GM12878 (cell line): ENCODE results near the gene MYPN. TPM values are rescaled to one million over a fixed set of nuclear protein-coding genes. Genes with fewer than 3 reads are reported as not detected.

ENCODE experiments used
- ATAC-seq: fragments of 200-7000 bp; cut with Tn5 transposase; 3 replicates; pipeline ENCODE4 v1.9.1; 2020; ENCODE audit warnings: mild to moderate bottlenecking, moderate library complexity
- BruUV-seq: library from RNA; stranded (reverse); fragments of 400-500 nt; replicated peaks from 2 replicates; lab custom pipeline; 2021; lab: Mats Ljungman, UMichigan
- CTCF ChIA-PET: fragments of 300-600 bp; sonication (Branson Sonifier 250); formaldehyde crosslinking; extraction: SDS; loops from one replicate; lab custom pipeline; 2021; ENCODE audit warnings: inconsistent platforms; lab: Yijun Ruan, JAX
- POLR2A ChIA-PET: fragments of 350-600 bp; formaldehyde crosslinking; extraction: SDS; loops from one replicate; lab custom pipeline; 2021; ENCODE audit warnings: inconsistent platforms; lab: Charles Lee
- RAD21 ChIA-PET: fragments of 300-600 bp; sonication (Branson Sonifier 250); formaldehyde crosslinking; loops from one replicate; lab custom pipeline; 2023; ENCODE audit warnings: antibody characterized with exemption; ENCODE audit not compliant: unreplicated experiment; lab: Charles Lee
- SMC1A ChIA-PET: fragments of 300-600 bp; sonication (Branson Sonifier 250); formaldehyde crosslinking; loops from one replicate; lab custom pipeline; 2023; ENCODE audit not compliant: unreplicated experiment, uncharacterized antibody; lab: Charles Lee
- DNase-seq: peaks from one replicate; pipeline ENCODE4 v3.0.0-alpha.2; 2011; ENCODE audit warnings: low read depth, low spot score
- FAIRE-seq: peaks from 3 replicates; lab custom pipeline; 2011; peaks lifted over from hg19 to GRCh38; lab: Jason Lieb, UNC
- H2AFZ ChIP-seq: 2 replicates; pipeline ENCODE4 v1.6.0; 2011; ENCODE audit warnings: low read depth, low read length, control low read depth; ENCODE audit not compliant: control insufficient read depth
- H3K27ac ChIP-seq: 2 replicates; pipeline ENCODE4 v1.5.1; 2011; ENCODE audit warnings: control low read depth; ENCODE audit not compliant: control insufficient read depth, insufficient read depth
- H3K27me3 ChIP-seq, 2 experiments: replicated peaks in 1 of 2; 2 replicates each; pipeline versions ENCODE4 v1.6.0 to v1.6.1; 2011; ENCODE audit warnings: low read length in 1 of 2; ENCODE audit not compliant: control insufficient read depth in 2 of 2, insufficient read depth in 2 of 2
- H3K36me3 ChIP-seq, 2 experiments: 2 replicates each; pipeline ENCODE4 v1.5.1; 2011; ENCODE audit warnings: low read length in 1 of 2; ENCODE audit not compliant: control insufficient read depth in 2 of 2, insufficient read depth in 2 of 2
- H3K4me1 ChIP-seq: 2 replicates; pipeline ENCODE4 v1.6.1; 2011; ENCODE audit warnings: mild to moderate bottlenecking, low read length, moderate library complexity, mixed read lengths; ENCODE audit not compliant: control insufficient read depth, insufficient read depth
- H3K4me2 ChIP-seq: 2 replicates; pipeline ENCODE4 v1.6.0; 2011; ENCODE audit warnings: control low read depth; ENCODE audit not compliant: control insufficient read depth, insufficient read depth
- H3K4me3 ChIP-seq: fragments of 200-600 bp; sonication (generic); 2 replicates; pipeline ENCODE4 v1.5.1; 2016
- H3K79me2 ChIP-seq: 2 replicates; pipeline ENCODE4 v1.6.0; 2011; ENCODE audit warnings: low read length; ENCODE audit not compliant: control insufficient read depth, insufficient read depth
- H3K9ac ChIP-seq: 2 replicates; pipeline ENCODE4 v1.8.0; 2011; ENCODE audit warnings: low read length, control low read depth, mixed read lengths; ENCODE audit not compliant: control insufficient read depth, insufficient read depth
- H3K9me3 ChIP-seq: replicated peaks from 3 replicates; pipeline ENCODE4 v1.5.1; 2011; ENCODE audit warnings: mild to moderate bottlenecking, low read length; ENCODE audit not compliant: control insufficient read depth, insufficient read depth
- H4K20me1 ChIP-seq: 2 replicates; pipeline ENCODE4 v1.6.0; 2011; ENCODE audit not compliant: control insufficient read depth, insufficient read depth
- BMI1 ChIP-seq: fragments of 450-650 bp; IDR thresholded peaks from 2 replicates; pipeline ENCODE4 v1.6.1; 2016; ENCODE audit warnings: mild to moderate bottlenecking, moderate library complexity, borderline replicate concordance
- CHD2 ChIP-seq: IDR thresholded peaks from 2 replicates; pipeline ENCODE4 v1.6.1; 2011; ENCODE audit warnings: low read depth, low read length, improper control_type of control experiment, borderline replicate concordance
- EED ChIP-seq: sonication (generic); IDR thresholded peaks from 2 replicates; pipeline ENCODE4 v1.6.1; 2016; ENCODE audit warnings: antibody characterized with exemption, low read depth
- KDM1A ChIP-seq: fragments of 200-600 bp; sonication (generic); IDR thresholded peaks from 2 replicates; pipeline ENCODE4 v1.6.1; 2016; ENCODE audit warnings: borderline replicate concordance
- KLF5 ChIP-seq: fragments of 450-650 bp; IDR thresholded peaks from 2 replicates; pipeline ENCODE4 v1.6.1; 2014; ENCODE audit warnings: mild to moderate bottlenecking; ENCODE audit not compliant: partially characterized antibody
- MAX ChIP-seq: IDR thresholded peaks from 2 replicates; pipeline ENCODE4 v1.6.1; 2012; ENCODE audit warnings: low read depth, low read length, improper control_type of control experiment
- MYB ChIP-seq: fragments of 150-350 bp; IDR thresholded peaks from 2 replicates; pipeline ENCODE4 v1.6.1; 2014; ENCODE audit warnings: mild to moderate bottlenecking, low read depth, low read length, borderline replicate concordance
- SMAD5 ChIP-seq: IDR thresholded peaks from 2 replicates; pipeline ENCODE4 v1.6.1; 2016; ENCODE audit warnings: antibody characterized with exemption, low read depth
- SMC3 ChIP-seq: IDR thresholded peaks from 2 replicates; pipeline ENCODE4 v1.6.1; 2011; ENCODE audit warnings: low read length, improper control_type of control experiment, borderline replicate concordance
- TAF1 ChIP-seq: IDR thresholded peaks from 2 replicates; pipeline ENCODE4 v1.6.1; 2011; ENCODE audit warnings: mild to moderate bottlenecking, low read depth, low read length, borderline replicate concordance
- TBL1XR1 ChIP-seq: IDR thresholded peaks from 2 replicates; pipeline ENCODE4 v1.6.1; 2012; ENCODE audit warnings: low read depth, low read length, improper control_type of control experiment
- USF1 ChIP-seq: IDR thresholded peaks from 2 replicates; pipeline ENCODE4 v1.6.1; 2011; ENCODE audit warnings: borderline replicate concordance, low read depth, mild to moderate bottlenecking, moderate library complexity, mixed read lengths, low read length; ENCODE audit not compliant: insufficient read depth; ENCODE audit errors: extremely low read length
- ZNF622 ChIP-seq: fragments of 450-650 bp; IDR thresholded peaks from 2 replicates; pipeline ENCODE4 v1.6.1; 2017; ENCODE audit warnings: mild to moderate bottlenecking, inconsistent platforms
- ZZZ3 ChIP-seq: IDR thresholded peaks from 2 replicates; pipeline ENCODE4 v1.6.1; 2011; ENCODE audit warnings: low read depth; ENCODE audit not compliant: control insufficient read depth, insufficient read length
- WGBS: methylation state at CpG from one replicate; pipeline ENCODE4 v1.1.6; 2016; ENCODE audit warnings: low lambda C conversion rate; ENCODE audit not compliant: insufficient replicate concordance, insufficient coverage; ENCODE audit errors: missing lambda C conversion rate; 5-methylcytosine and 5-hydroxymethylcytosine counted together
- in situ Hi-C: fragments of 300-500 bp; cut with MboI; formaldehyde crosslinking; loops from 9 replicates; pipeline ENCODE4 v1.14.3; 2018; ENCODE audit warnings: mixed read lengths
- intact Hi-C: fragments of 100-400 bp; cut with micrococcal nuclease; formaldehyde crosslinking; loops from one replicate; pipeline ENCODE4 v1.14.2; 2022; ENCODE audit not compliant: unreplicated experiment
- polyA plus RNA-seq, 11 experiments: library from polyadenylated mRNA; depleted of rRNA in 4 of 11; unstranded in 6 of 11; stranded (reverse) in 5 of 11; fragments of >200 nt; fragmentation: Nextera tagmentation in 4 of 11; fragmentation: Illumina TruSeq in 1 of 11; extraction: Ambion mirVana in 4 of 11; extraction: Trizol in 1 of 11; gene quantifications; 1 replicate in 1 of 11; 2 replicates in 10 of 11; pipeline versions ENCODE4 v1.2.1 to v1.2.3, GENCODE V29; 2011 to 2016; ENCODE audit warnings: inconsistent platforms in 2 of 11, missing spikeins in 2 of 11, low read depth in 1 of 11
- total RNA-seq, 4 experiments: library from RNA; depleted of rRNA in 3 of 4; stranded (reverse); fragments of >200 nt in 3 of 4; fragmentation: Illumina TruSeq in 1 of 4; extraction: Trizol in 1 of 4; gene quantifications; 2 replicates each; pipeline versions ENCODE4 v1.2.1 to v1.2.3, GENCODE V29; 2013 to 2021
- TF ChIP-seq, protein P1 (sequence below): IDR thresholded peaks from 2 replicates; pipeline ENCODE4 v1.6.1; 2011; ENCODE audit warnings: low read depth, low read length, improper control_type of control experiment, borderline replicate concordance

MYPN gene
- total and polyA plus RNA-seq, 10 of the 15 experiments (the other 5 are each of a cell fraction or from before 2014, with no cell fraction given): 0.01 to 0.02 TPM; not detected in 8

GRCh38 chr10:68108051-68108450 is 1.2 kb upstream of the MYPN start (continued):
- TF ChIP-seq MYB (no peak), SMAD5 (no peak), MAX (no peak), TBL1XR1 (no peak), ZZZ3 (no peak), KLF5 (no peak)
- TF ChIP-seq, protein P1, sequence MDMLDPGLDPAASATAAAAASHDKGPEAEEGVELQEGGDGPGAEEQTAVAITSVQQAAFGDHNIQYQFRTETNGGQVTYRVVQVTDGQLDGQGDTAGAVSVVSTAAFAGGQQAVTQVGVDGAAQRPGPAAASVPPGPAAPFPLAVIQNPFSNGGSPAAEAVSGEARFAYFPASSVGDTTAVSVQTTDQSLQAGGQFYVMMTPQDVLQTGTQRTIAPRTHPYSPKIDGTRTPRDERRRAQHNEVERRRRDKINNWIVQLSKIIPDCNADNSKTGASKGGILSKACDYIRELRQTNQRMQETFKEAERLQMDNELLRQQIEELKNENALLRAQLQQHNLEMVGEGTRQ: no peak

DNA sequence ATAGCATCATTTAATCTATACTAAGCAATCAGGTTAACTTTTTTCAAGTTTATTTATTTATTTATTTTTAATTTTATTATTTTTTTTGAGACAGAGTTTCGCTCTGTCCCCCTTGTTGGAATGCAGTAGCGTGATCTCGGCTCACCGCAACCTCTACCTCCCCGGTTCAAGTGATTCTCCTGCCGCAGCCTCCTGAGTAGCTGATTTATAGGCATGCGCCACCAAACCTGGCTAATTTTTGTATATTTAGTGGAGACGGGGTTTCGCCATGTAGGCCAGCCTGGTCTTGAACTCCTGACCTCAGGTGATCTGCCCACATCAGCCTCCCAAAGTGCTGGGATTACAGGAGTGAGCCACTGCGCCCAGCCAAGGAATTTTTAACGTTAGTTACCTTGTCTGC is 635 bp upstream of the MYPN start:
- Histone ChIP-seq H3K36me3 (no peaks in the 10 kb centered on the region), H3K4me2 (no peak overlapping the region), H3K27me3 (no peaks in the 10 kb centered on the region), H3K4me3 (no peak overlapping the region), H3K27ac (no peak overlapping the region), H3K9ac (no peak overlapping the region)
- FAIRE-seq (no peak), ATAC-seq (no peak)
- intact Hi-C loops (no loop called here), in situ Hi-C loops (no loop called here)
- ChIA-PET SMC1A (interaction anchor here (1.1 kb wide), 1 partner anchor 193 kb away, joined by 4 read pairs; no protein-coding TSS in a partner anchor), RAD21 (no interaction called here)
- 70% methylated on average over 11 of the region's 11 CpGs for WGBS
- TF ChIP-seq CHD2 (no peak), USF1 (no peak), BMI1 (no peak), KDM1A (no peak), ZNF622 (no peak), TAF1 (no peak), EED (no peak), SMC3 (no peak)
- TF ChIP-seq, all 136 proteins: peak for 0
- H3K79me2 ChIP-seq: no peaks in the 10 kb centered on the region
- no peaks in the 10 kb centered on the region for H4K20me1 ChIP-seq
- H3K9me3 ChIP-seq: no peaks in the 10 kb centered on the region
- no peak overlapping the region for H2AFZ ChIP-seq
- no peak for DNase-seq
- no TSS peak for BruUV-seq
- POLR2A ChIA-PET: no interaction called here
- H3K4me1 ChIP-seq: no peaks in the 10 kb centered on the region
- CTCF ChIA-PET: interaction anchor here (0.9 to 1.0 kb wide), 2 partner anchors 122 to 320 kb away, joined by 3 to 4 read pairs; no protein-coding TSS in a partner anchor
